Measurements from ENCODE around the gene MTHFD2L.

DNA sequence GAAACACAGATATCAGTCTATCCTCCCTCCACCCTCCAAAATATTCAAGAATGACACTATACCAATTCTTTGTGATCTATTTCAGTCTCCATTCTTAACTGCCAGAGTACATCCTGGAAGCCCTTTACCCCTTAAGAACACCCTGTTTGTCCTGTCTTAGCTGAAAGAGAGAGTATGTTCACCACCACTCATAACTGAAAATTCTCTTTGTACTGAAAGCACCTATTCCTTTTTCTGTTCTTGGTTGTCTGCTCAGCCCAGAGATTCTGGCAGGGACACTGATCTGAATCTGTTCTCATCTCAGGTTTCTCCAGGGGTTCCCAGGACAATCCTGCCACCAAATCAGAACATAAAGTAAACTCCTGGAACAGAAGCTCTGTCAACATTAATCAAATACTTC lies 181.6 kb downstream of the MTHFD2L start:
- no peak for TF ChIP-seq POLR2A (IDR thresholded peaks at IDR 0.05; ENCODE audit: low read depth, low read length)
- no peak for TF ChIP-seq TAF1 (IDR thresholded peaks at IDR 0.05; ENCODE audit: low read depth, low read length)
- no peak for TF ChIP-seq POLR2AphosphoS5 (IDR thresholded peaks at IDR 0.05; ENCODE audit: low read depth, low read length)
- TF ChIP-seq SPI1 (IDR thresholded peaks at IDR 0.05; ENCODE audit: low read depth, low read length): no peak
- TF ChIP-seq POU2F2 (IDR thresholded peaks at IDR 0.05; ENCODE audit: low read depth, low read length): no peak

All from GM12891 (cell line).